NCI-H2081 treated with DMSO at 0.1 percent for 48 hours (cell line): ENCODE results near the gene SLCO3A1.
"Not testable (repeated sequence)": the region's sequence is repeated elsewhere in the genome, so short reads cannot be mapped to it uniquely, and the experiment has no call there.

Experiments used
- DNase-seq: peaks from one replicate; lab custom pipeline; 2025; lab: John Stamatoyannopoulos, UW

The SLCO3A1 gene

DNA sequence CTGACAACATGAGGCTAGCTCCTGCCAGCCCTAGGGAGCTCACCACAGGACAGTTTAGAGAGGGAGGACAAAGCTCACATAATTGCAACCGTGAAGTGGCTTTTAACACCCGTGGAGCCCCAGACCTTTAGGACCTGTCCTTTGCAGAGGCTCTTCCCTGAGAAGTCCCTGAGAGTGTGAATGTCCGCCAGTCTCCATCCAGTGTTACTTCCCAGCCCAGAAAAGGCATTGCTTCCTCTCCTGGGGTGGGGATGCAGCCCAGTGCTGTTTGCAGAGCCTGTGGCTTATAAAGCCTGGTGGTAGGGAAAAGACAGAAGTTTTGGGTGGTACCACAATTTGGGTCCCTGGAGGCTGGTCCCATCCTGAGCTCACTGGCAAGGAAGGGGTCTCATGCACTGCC lies 182.0 kb downstream of the SLCO3A1 start:
- no peak for DNase-seq

DNA sequence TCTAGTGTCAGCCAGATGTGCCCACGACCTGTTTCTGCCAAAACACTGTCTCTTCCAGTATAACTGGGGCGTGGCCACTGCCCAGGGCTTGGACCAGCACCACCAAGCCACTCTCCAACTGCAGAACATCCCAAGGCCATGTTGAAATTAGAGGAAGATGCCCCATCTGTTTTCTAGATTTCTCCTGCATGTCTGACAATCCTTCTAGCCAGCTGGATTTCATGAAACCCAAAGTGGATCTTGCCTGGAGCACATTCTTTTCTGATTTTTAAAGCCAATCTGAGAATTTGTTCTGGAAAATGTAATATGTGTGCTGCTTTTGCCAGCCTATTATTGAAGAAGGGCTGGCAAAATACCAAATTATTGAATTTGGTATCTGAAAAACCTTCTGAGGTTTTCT lies 182.5 kb downstream of the SLCO3A1 start:
- DNase-seq: no peak

DNA sequence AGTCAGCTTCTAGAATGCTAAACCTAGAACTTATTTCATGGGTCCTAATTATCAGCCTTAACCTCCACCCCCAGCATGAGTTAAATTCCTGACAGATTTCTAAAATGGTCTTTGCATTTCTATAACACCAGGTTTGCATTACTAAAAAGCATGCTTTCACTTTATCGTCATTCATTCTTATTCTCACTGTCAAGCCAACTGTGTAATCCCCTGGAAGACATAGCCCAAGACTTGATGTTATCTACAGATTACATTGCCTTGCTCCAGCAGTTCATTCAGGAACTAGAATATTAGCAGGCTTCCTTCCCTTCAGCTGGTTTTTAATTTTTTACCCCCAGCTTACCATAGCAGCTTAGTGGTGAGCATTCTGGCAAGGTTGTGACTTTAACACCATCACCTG lies 184.0 kb downstream of the SLCO3A1 start:
- no peak for DNase-seq

DNA sequence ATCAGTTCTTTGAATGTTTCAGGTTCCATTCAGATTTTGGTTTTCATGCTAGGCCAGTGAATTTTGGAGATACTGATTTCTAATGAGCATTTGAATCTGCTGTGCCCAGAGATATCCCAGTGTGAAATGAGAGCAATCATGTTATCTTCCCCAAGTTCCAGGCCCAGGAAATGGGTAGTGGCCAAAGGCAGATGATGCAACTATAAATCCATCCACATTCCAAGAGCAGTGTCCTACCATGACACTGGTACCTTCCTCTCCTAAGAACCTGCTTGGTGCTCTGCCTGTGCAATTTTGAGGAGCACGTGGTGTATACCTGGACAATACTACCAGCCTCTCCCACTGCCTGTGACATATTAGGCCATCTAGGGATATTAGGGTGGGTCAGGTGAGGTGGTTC lies 186.8 kb downstream of the SLCO3A1 start:
- no peak for DNase-seq

DNA sequence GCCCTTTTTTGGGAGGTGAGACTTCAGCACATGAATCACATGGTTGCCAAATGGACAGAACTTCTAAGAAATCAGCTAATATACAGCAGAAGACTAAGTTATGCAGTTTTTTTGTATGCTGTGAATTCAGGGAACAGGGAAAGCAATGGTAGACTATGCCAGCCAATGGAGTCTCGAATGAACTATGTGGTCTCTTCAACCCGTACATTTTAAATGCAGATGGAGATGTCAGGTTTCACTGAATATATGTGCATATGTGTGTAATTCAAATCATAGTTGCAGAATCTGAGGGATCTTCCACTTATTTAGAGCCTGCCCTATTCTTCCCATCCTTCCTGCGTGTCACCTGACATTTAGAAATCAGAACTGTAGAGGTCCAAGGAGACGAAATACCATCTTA lies 187.9 kb downstream of the SLCO3A1 start:
- no peak for DNase-seq

DNA sequence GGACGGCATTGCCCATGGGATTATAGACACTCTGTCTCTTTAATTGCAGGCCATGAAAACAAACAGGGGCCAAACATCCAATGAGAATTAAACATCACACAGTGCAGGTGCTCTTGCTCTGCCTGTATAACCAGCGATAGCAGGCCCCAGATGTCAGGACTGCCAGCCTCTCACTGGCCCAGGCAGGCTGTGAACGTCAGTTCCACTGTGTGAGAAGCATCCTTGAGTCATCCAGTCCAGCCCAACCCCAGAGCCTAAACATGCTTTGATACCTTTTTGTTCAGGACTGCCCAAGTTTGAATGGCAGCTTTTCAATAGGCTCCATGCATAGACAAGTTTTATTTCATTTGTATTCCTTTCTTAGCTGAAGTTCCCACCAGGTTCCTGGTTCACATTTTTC lies 189.8 kb downstream of the SLCO3A1 start:
- no peak for DNase-seq

DNA sequence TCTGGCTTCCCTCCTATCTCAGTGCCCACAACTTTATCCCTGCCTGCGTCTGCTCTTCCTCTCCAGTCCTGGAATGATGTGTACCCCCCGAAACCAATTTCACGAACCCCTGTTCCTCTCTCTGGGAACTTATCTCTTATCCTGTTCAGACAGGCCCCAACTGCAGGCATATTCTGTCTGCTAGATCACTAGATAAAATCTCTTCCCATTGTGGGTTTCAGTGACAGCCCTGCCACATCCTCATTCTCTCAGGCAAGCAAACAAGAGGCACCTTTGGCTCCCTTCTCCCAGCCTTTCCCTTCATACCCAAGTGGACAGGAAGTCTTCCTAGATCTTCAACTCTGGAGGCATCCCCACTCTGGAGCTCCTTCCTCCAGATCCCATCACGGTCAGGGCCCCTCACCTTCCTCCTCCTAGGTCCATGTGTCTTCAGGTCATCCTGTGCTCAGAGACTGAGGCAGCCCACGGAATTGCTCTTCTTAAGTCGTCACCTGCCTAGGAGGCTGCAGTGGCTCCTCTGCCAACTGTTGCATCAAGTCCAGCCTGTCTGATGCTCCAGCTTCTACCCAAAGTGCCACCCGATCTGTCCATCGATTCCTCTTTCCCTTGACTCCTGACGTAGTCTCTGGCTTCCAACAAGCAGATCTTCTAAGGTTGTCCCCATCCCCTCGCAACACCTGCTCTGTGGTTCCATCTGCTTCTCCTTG lies 190.8 kb downstream of the SLCO3A1 start:
- DNase-seq: no peak

DNA sequence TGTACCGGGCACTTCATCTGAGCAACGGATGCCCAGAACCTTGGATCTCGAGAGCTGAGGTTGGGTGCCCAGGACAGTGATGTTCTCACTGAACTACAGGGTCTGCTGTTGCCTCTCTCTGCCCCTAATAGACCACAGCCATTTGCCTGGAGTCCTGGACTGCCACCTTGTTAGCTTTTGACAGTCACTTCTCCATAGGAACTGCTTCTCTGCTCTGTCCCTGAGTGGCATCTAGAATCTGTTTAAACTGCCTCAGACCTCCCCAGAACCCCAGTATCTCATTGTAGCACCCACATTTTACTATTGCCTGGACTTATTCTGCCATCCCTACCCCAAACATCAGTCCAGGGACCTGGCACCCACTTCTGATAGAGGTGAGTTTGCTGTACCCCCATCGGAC lies 194.4 kb downstream of the SLCO3A1 start:
- DNase-seq: no peak

DNA sequence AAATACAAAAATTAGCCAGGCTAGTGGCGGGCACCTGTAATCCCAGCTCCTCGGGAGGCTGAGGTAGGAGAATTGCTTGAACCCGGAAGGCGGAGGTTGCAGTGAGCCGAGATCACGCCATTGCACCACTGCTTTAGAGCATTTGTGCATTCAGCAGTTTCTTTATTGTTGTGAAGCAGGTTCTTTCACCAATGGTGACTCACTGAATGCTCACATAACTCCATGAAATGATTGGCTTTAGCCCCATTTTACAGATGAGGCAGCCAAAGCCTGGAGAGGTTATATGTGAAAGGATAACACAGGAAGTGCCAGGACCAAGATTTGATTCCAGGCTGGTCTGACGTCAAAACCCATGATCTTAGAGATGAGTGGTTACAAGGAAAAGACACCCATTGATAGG lies 195.2 kb downstream of the SLCO3A1 start:
- DNase-seq: no peak

DNA sequence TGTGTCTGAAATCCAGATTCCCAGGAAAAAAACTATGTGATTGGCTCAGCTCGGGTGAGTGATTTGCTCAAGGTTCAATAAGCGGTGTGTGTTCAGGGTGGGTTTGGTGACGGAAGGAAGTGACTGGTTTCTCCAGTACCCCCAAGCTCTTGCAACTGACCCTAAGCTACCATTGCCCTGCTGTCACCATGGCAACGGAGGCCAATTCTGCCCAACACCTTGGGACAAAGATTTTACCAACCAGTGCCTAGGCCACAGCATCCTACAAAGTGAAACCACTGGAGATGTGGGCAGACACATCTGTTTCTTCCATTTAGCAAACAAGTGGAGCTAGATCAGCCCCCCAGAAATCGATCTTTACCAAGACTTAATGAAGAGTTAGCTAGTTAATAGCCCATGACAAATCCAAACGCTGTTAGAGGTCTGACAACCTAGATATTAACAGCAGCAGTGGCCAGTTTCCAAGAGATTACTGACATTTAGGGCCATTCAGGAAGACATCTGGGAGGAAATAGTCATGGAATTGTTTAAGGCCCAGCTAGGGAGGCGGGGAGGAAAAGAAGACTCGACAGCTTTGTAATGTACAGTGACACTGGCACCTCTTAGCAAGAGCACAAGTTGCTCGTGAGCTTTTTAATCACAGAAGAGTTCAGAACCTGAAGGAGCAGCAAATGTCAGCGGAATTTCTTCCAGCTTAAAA lies 195.9 kb downstream of the SLCO3A1 start:
- DNase-seq: no peak

DNA sequence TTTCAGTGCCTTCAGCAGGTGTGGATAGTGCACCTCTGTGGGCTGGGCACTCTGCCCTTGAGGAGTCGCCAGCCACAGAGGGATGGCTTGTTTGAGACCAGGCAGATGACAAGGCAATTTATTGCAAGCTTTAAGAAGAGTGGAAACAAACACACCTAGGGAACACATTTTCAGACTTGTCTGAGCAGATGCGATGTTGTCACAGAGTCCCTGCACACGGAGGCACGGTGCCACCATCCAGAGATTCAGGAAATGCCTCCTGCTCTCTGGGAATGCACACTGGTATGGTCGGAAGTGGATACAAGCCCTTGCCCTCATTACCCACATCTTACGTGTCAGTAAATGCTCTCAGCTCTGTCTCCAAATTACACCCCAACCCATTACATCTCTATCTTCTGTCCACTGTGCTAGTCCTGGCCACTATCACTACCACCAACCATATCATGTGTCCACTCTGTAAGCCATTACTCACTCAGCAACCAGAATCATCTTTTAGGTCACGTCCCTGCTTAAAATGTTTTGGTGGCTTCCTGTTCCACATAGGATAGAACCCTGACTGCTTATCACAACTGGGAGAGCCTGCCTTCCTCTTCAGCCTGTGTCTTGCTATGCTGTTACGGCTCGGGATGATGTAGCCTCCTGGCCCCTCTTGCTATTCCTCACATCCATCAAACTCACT lies 196.9 kb downstream of the SLCO3A1 start:
- DNase-seq: no peak

DNA sequence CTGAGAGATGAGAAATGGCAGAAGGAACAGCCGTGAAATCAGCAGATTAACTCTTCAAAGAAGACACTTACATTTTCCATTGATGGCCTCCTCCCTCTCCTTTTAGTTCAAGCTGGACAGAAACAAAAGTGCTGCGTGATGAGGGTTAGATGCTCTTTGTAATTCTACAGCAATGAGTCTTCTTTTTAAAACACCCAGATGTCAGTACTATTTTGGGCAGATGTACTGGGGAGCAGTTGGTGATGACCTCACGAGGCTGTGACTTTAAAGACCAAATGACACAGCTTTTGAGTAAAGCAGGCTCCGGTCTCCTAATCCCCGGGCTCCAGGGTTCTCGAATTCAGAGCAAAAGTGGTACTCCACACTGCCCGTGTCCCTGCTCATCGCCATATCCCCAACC lies 198.2 kb downstream of the SLCO3A1 start:
- DNase-seq: no peak

DNA sequence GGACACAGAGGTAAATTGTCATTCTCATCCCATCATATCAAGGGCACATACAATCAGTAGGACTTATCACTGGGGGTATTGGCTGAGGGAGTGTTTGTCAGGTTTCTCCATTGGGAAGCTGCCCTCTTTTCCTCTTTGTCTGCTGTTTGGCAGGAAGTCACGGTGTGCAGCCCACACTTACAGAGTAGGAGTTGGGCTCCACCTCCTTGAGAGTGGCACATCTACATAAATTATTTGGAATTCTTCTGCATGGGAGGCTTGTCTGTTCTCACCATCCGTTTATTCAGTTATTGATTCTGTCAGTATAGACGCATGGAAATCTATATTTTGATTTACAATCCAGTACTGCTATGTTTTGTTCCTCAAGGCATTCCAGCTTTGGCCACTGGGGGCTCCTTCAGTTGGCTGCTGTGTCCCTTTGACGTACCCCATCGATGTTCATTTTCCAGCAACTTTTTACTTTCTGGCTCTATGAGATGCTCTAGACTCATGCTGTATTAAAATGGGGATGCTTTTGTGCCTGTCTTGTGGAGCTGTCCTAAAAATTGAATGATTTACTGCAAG lies 200.3 kb downstream of the SLCO3A1 start:
- no peak for DNase-seq

DNA sequence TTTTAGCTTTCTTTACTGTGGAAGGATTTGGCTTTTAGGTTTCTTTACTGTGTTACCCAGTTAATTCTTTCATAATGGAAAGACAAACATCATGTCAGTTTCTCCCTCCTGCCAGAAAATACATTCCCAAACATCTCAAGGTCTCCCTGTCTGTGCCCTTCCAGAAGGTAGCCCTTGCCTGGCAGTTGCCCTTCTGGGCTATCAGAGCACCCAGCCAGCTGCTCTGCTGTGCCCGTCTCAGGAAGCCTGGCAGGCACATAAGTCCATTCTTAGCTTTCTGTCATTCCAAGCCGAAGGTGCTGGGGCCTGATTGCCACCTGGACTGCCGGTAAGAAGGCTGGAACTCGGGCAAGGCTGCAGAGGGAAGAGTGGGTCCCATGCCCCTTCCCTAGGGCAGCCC lies 203.4 kb downstream of the SLCO3A1 start:
- DNase-seq: no peak

DNA sequence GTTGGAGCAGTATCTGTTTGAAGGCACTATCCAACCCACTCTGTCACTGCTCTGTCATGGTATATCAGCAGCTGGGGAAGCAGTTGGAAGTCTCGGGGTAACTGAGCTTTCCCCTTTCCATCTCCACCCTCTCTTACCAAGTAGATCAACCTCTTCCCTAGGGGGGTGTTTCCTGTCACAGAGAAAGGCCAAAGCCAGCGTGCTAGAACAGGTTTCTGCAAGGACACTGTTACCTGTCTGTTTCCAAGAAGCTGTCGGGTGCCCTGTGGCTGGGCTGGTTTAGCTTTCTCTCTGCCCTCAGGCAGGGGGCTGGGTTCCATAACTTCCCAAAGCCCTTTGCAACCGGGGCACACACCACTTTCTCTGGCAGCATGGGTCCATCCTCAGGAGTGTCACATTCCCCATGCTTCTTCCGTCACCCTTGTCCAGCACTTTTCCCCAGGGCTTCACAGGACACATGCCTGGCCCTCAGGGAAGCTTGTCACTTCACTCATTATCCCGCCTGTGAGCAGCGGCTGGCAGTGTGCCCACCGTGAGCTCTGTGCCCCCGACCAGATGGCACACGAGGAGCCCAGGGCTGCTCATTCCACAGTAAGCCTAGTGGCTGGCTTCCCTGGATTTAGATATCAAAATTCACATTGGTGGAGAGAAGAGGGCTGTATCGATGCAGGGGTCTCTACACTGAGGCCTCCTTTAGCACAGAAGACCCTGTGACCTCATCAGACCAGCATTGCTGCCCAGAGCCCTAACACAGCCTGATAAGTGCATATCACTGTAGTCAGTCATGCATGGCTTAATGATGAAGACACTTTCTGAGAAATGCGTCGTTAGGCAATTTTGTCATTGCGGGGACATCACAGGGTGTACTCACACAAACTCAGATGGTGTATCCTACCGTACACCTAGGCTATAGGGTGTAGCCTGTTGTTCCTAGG lies 205.8 kb downstream of the SLCO3A1 start:
- DNase-seq: no peak

DNA sequence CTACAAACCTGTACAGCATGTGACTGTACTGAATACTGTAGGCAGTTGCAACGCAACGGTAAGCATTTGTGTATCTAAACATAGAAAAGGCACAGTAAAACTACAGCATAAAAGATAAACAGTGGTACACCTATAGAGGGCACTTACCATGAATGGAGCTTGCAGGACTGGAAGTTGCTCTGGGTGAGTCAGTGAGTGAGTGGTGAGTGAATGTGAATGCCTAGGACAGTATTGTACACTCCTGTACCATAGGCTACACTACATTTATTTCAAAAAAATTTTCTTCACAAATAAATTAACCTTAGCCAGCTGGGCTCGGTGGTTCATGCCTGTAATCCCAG lies 206.4 kb downstream of the SLCO3A1 start:
- DNase-seq: not testable (repeated sequence)

DNA sequence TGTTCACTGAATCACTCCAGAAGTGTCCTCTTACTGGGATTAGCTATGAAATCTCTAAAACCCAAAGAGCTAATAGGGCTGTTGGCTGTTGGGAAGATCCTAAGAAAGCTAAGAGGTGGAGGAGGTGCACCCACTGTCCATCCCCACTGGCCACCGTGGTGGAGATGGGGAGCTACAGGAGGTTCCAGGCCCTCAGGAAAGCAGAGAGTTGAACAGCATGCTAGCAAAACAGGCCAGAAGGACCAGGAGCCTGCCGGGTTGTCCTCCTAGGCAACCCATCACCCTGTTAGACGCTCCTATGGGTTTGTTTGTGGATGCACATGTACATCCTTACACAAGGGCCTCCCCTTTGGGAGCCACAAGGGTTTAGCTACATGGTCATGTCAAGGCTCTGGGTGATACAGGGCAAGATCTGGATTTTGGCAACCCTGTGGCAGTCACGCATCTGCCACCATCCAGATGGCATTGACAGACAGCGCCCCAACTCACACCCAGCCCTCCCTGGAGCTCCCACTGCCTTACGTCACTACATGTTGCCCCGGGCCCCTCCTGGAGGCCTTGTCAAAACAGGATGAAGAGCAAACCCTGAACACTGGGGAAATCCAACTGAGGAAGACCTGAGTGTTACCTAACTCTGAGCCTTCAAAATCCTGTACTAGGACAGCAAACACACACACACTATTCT lies 208.1 kb downstream of the SLCO3A1 start:
- no peak for DNase-seq

DNA sequence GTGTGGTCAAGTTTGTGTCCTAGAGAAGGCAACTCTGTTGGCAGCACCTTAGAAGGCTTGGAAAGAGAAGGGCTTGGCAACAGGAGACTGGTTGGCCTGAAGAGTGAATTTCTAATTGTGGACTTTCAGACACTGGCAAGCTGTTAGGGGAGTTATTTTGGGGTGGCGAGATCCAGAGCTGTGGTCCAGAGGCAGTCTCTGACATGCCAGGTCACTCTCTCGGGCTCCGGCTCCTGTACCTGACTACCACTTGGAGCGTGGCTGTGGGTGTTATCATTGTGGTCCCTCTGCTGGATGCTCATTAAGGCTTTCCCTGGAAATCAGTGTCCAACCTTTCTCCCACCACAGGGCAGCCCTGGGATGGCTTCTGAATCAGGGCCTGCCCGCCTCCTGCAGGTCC lies 209.0 kb downstream of the SLCO3A1 start:
- no peak for DNase-seq

DNA sequence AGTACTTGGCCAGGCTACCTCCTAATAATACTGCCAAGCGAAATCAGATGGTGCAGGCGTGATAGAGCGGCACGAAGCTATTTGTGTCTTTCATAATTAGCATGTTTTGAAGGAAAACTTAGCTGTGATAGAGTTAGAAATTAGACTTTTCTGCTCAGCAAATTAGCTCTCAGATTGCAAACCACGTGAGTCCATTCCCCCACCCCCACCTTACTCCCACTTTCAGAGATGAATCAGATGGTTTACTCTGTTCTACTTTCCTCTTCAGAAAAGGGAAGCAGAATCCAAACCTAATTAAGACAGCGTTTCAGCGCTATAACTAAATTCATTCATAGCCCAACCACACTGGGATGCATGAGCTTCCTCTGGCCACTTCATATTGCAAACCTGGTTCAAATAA lies 214.6 kb downstream of the SLCO3A1 start:
- DNase-seq: no peak

DNA sequence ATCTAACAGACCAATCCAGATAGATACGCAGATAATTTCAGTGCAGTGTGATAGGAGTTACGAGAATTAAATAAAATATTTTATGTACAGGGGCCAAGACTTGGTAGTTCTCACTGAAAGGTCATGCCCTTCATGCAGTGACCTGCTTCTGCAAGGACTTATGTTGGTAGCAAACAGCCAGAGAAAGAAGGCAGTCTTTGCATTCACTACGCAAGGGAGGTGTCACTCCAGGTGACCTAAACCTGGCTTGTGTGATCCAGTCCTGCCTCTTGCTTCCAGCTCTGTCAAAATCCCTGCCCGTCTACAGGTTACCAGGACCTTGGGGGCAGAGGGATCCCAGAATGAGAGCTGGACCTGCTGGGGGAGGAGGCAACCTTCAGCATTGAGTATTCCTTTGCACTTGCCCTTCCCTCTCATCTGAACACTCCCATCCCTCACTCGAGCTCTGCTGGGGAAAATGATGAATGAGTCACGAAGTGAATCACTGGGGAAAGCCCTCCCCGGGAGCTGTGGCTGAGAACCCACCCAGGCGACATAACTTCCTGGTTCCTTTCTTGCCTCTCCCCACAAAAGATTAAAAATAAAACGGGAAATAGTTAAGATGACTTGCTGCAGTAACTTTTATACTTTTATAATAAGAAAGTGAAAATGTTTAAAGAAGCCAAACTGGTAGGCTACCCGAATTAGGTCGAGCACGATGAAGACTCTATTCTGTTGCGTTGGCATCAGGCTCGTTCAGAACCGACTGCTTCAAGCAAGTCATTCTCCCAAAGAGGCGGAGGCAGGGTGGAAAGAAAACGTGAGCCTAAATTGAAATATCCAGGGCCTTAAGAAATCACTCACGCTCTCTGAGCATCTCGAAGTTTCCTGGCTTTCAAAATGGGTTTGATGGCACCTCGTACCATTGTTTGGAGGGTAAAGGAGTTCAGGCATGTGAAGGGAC lies 216.1 kb downstream of the SLCO3A1 start:
- no peak for DNase-seq
